Progenitor cell of endocrine pancreas (in vitro differentiated cells): ENCODE data around the gene WFDC10B. TPM values are rescaled to one million over a fixed set of nuclear protein-coding genes. Genes with fewer than 3 reads are reported as not detected.
"Not testable (repeated sequence)": the region's sequence is repeated elsewhere in the genome, so short reads cannot be mapped to it uniquely, and the experiment has no call there.

ENCODE experiments used
- DNase-seq: peaks from one replicate; pipeline ENCODE4 v3.0.0; 2021; ENCODE audit warnings: low spot score; ENCODE audit not compliant: unreplicated experiment
- H3K27ac Mint-ChIP-seq: 2 replicates; pipeline ENCODE4 v1.8.0; 2021; ENCODE audit warnings: mild to moderate bottlenecking, moderate library complexity, mixed read lengths
- H3K27me3 Mint-ChIP-seq: 2 replicates; pipeline ENCODE4 v1.8.0; 2021; ENCODE audit warnings: mixed read lengths
- H3K36me3 Mint-ChIP-seq: 2 replicates; pipeline ENCODE4 v1.8.0; 2022; ENCODE audit warnings: mixed read lengths; ENCODE audit not compliant: insufficient read depth
- H3K4me1 Mint-ChIP-seq: 2 replicates; pipeline ENCODE4 v1.8.0; 2021; ENCODE audit warnings: low read depth, mixed read lengths
- H3K4me3 Mint-ChIP-seq: 2 replicates; pipeline ENCODE4 v1.8.0; 2021; ENCODE audit warnings: low read depth, mild to moderate bottlenecking, moderate library complexity, mixed read lengths
- H3K9me3 Mint-ChIP-seq: 2 replicates; pipeline ENCODE4 v1.8.0; 2021; ENCODE audit warnings: low read depth, mixed read lengths
- microRNA-seq: library from miRNA; unstranded; fragments of <30 nt; microRNA quantifications from one replicate; pipeline ENCODE4 v1.1.0, GENCODE V29; 2020; ENCODE audit warnings: borderline number of aligned reads; ENCODE audit not compliant: unreplicated experiment
- total RNA-seq: library from RNA; stranded (reverse); gene quantifications from 2 replicates; pipeline ENCODE4 v1.2.1, GENCODE V29; 2021
- TF ChIP-seq, protein P1 (sequence below): fragments of 200-600 bp; sonication (generic); IDR thresholded peaks from one replicate; pipeline ENCODE4 v1.5.0; 2021; ENCODE audit warnings: antibody characterized with exemption, mild to moderate bottlenecking; ENCODE audit not compliant: unreplicated experiment

Gene WFDC10B
- total RNA-seq, 1 donor from 2014 or later, result not detected

DNA sequence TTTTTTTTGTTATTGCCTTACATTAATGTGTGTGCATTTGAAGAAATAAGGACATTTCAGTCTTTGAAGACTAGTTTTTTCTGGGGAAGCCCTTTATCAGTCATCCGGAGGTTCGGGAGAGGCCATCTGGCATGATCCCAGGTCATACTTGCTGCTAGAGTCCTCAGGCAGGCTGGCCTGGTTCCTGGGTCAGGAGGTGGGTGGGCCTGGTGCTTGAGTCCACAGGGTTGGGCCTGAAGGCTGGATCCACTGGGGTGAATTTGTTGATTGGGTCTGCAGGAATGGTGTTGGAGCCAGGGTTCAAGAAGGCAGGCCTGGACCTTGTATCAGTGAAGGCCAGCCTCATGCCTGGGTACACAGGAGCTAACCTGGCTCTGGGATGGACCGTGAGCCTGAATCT lies 57.9 kb downstream of the WFDC10B start:
- H3K27ac Mint-ChIP-seq, result no peak overlapping the region
- H3K36me3 Mint-ChIP-seq, result no peaks in the 10 kb centered on the region
- no peaks in the 10 kb centered on the region for H3K27me3 Mint-ChIP-seq
- TF ChIP-seq, protein P1, sequence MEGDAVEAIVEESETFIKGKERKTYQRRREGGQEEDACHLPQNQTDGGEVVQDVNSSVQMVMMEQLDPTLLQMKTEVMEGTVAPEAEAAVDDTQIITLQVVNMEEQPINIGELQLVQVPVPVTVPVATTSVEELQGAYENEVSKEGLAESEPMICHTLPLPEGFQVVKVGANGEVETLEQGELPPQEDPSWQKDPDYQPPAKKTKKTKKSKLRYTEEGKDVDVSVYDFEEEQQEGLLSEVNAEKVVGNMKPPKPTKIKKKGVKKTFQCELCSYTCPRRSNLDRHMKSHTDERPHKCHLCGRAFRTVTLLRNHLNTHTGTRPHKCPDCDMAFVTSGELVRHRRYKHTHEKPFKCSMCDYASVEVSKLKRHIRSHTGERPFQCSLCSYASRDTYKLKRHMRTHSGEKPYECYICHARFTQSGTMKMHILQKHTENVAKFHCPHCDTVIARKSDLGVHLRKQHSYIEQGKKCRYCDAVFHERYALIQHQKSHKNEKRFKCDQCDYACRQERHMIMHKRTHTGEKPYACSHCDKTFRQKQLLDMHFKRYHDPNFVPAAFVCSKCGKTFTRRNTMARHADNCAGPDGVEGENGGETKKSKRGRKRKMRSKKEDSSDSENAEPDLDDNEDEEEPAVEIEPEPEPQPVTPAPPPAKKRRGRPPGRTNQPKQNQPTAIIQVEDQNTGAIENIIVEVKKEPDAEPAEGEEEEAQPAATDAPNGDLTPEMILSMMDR, result no peak
- peaks cover 4% of the 10 kb centered on the region for H3K9me3 Mint-ChIP-seq
- no peak overlapping the region for H3K4me3 Mint-ChIP-seq
- no peak for DNase-seq
- no peaks in the 10 kb centered on the region for H3K4me1 Mint-ChIP-seq

DNA sequence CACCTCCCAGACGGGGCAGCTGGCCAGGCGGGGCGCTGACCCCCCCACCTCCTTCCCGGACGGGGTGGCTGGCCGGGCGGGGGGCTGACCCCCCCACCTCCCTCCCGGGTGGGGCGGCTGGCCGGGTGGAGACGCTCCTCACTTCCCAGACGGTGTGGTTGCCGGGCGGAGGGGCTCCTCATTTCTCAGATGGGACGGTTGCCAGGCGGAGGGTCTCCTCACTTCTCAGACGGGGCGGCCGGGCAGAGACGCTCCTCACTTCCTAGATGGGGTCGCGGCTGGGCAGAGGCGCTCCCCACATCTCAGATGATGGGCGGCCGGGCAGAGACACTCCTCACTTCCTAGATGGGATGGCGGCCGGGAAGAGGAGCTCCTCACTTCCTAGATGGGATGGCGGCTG lies 59.0 kb downstream of the WFDC10B start:
- H3K4me3 Mint-ChIP-seq, result not testable (repeated sequence)

DNA sequence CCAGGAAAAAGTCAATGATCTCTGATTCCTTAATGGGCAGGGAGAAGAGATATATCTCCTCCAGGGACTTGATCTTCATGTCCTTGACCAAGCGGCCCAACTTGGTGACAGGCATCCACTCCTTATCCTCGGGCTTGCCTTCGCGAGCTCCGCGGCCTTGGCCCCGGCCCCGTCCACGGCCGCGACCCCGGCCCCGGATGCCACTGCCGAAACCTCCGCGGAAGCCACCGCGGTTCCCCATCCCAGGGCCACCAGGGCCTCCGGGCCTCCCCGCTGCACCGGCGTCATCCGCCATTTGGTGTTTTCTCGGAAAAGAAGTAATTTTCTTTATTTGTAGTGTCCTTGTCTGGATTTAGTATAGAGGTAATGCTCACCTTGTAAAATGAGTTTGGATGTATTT lies 63.7 kb downstream of the WFDC10B start:
- H3K4me1 Mint-ChIP-seq, H3K27ac Mint-ChIP-seq, H3K4me3 Mint-ChIP-seq, H3K27me3 Mint-ChIP-seq, DNase-seq, H3K9me3 Mint-ChIP-seq, H3K36me3 Mint-ChIP-seq: not testable (repeated sequence)

More for the DNA sequence above, 59.0 kb downstream of the WFDC10B start:
- H3K36me3 Mint-ChIP-seq, H3K27ac Mint-ChIP-seq, H3K27me3 Mint-ChIP-seq, H3K4me1 Mint-ChIP-seq, H3K9me3 Mint-ChIP-seq, DNase-seq: not testable (repeated sequence)

DNA sequence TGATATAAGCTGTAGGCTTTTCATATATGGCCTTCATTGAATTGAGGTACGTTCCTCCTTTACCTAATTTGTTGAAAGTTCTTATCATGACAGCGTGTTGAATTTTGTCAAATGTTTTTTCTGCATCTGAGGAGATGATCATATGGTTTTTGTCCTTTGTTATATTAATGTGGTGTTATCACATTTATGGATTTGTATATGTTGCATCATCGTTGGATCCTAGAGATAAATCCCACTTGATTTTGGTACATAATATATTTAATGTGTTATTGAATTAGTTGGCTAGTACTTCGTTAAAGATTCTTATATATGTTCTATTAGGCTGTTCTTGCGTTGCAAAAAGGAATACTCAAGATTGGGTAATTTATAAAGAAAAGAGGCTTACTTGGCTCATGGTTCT lies 65.1 kb downstream of the WFDC10B start:
- Mint-ChIP-seq H3K27me3 (no peaks in the 10 kb centered on the region), H3K4me3 (no peak overlapping the region), H3K36me3 (no peaks in the 10 kb centered on the region), H3K27ac (no peak overlapping the region), H3K4me1 (no peaks in the 10 kb centered on the region), H3K9me3 (peaks cover 6% of the 10 kb centered on the region)
- TF ChIP-seq, protein P1, result no peak
- DNase-seq, result no peak

DNA sequence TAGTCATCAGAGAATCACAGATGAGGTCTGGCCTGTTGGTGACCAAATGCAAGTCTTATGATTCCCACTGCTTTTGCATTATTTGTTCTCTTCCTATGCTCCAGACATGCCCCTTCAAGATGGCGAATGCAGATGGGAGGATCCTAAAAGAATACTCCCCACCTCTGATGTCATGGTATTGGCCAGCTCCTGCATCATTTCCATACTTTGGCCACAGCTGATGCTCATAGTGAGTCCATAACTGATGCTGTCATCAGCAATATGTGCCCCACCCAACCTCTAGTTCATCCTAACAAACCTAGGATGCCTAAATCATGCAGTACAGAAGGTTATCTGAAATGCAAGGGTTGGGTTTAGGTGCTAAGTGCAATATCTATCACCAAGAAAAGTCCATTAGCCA lies 68.3 kb downstream of the WFDC10B start:
- Mint-ChIP-seq H3K4me3 (no peak overlapping the region), H3K27me3 (no peaks in the 10 kb centered on the region), H3K9me3 (peaks cover 6% of the 10 kb centered on the region), H3K36me3 (no peaks in the 10 kb centered on the region), H3K27ac (no peak overlapping the region), H3K4me1 (no peaks in the 10 kb centered on the region)
- DNase-seq, result no peak
- TF ChIP-seq, protein P1, result no peak

Small RNAs within 50 kb of the gene (microRNA-seq; reads per million reads assigned to microRNA genes)
- not detected for gene MIR3617

Other genes with a start within 250 kb of the WFDC10B start
- gene WFDC2, start 235.3 kb downstream of the WFDC10B start, total RNA-seq, result 161 and 188 TPM in 2 replicates
- gene SPINT3, start 189.4 kb downstream of the WFDC10B start, total RNA-seq, result not detected in 2 replicates
- gene WFDC6, start 165.5 kb downstream of the WFDC10B start, total RNA-seq, result not detected in 2 replicates
- not detected in 2 replicates for gene EPPIN, start 157.6 kb downstream of the WFDC10B start, total RNA-seq
- not detected in 2 replicates for gene WFDC8, start 125.7 kb downstream of the WFDC10B start, total RNA-seq
- gene WFDC10A, start 75.3 kb downstream of the WFDC10B start, total RNA-seq, result not detected in 2 replicates
- gene WFDC9, start 73.7 kb downstream of the WFDC10B start, total RNA-seq, result not detected in 2 replicates
- gene WFDC11, start 34.8 kb downstream of the WFDC10B start, total RNA-seq, result not detected in 2 replicates
- not detected in 2 replicates for gene WFDC13, start 3.0 kb downstream of the WFDC10B start, total RNA-seq
- not detected in 2 replicates for gene SPINT4, start 17.3 kb upstream of the WFDC10B start, total RNA-seq
- 0.62 and 0.84 TPM in 2 replicates for gene WFDC3, start 86.9 kb upstream of the WFDC10B start, total RNA-seq
- 29.3 and 33.4 TPM in 2 replicates for gene DNTTIP1, start 86.9 kb upstream of the WFDC10B start, total RNA-seq
- 63.9 and 69.0 TPM in 2 replicates for gene UBE2C, start 107.6 kb upstream of the WFDC10B start, total RNA-seq
- 0.67 TPM in 1 of 2 replicates, not detected in the other for gene TNNC2, start 122.3 kb upstream of the WFDC10B start, total RNA-seq
- gene SNX21, start 128.8 kb upstream of the WFDC10B start, total RNA-seq, result 12.2 and 13.1 TPM in 2 replicates
- 23.0 and 23.2 TPM in 2 replicates for gene ACOT8, start 152.4 kb upstream of the WFDC10B start, total RNA-seq
- 7.6 and 7.9 TPM in 2 replicates for gene ZSWIM3, start 152.6 kb upstream of the WFDC10B start, total RNA-seq
- gene ZSWIM1, start 176.2 kb upstream of the WFDC10B start, total RNA-seq, result 13.3 and 15.1 TPM in 2 replicates
- gene SPATA25, start 182.6 kb upstream of the WFDC10B start, total RNA-seq, result 3.6 and 4.2 TPM in 2 replicates
- 6.3 and 8.4 TPM in 2 replicates for gene NEURL2, start 186.2 kb upstream of the WFDC10B start, total RNA-seq
- 91.3 and 92.1 TPM in 2 replicates for gene CTSA, start 186.3 kb upstream of the WFDC10B start, total RNA-seq
- gene PLTP, start 207.1 kb upstream of the WFDC10B start, total RNA-seq, result 28.6 and 29.6 TPM in 2 replicates
- gene PCIF1, start 229.7 kb upstream of the WFDC10B start, total RNA-seq, result 37.8 and 38.2 TPM in 2 replicates